HG02885 (cell line): ENCODE results near the gene MIEN1.
"Not testable (repeated sequence)": the region's sequence is repeated elsewhere in the genome, so short reads cannot be mapped to it uniquely, and the experiment has no call there.

Source experiments
- ATAC-seq: cut with Tn5 transposase; IDR thresholded peaks from one replicate; pipeline ENCODE4 v1.9.1; 2021; ENCODE audit warnings: mild to moderate bottlenecking; ENCODE audit not compliant: unreplicated experiment, poor library complexity

The MIEN1 gene

GRCh38 chr17:39730095-39730921 is at the start of gene MIEN1:
Gene MIEN1, minus strand, starts transcription at chr17:39730532. Its CDS starts 37 bp downstream, at chr17:39730495.
- peak; percentile 94 for ATAC-seq

- peak; percentile 53 for ATAC-seq
Observed at GRCh38 chr17:39777534-39778365, 47.4 kb upstream of the MIEN1 start.

- ATAC-seq = no peak
Observed at GRCh38 chr17:39776252-39776651, 45.9 kb upstream of the MIEN1 start.

- ATAC-seq = no peak
Observed at GRCh38 chr17:39775031-39775430, 44.7 kb upstream of the MIEN1 start.

GRCh38 chr17:39774047-39774446 is 43.7 kb upstream of the MIEN1 start:
- ATAC-seq = no peak

GRCh38 chr17:39772987-39773934 is 42.9 kb upstream of the MIEN1 start:
- no peak for ATAC-seq

- no peak for ATAC-seq
Observed at GRCh38 chr17:39772415-39772814, 42.1 kb upstream of the MIEN1 start.

GRCh38 chr17:39769974-39770587 is 39.7 kb upstream of the MIEN1 start:
- peak; percentile 56 for ATAC-seq

- ATAC-seq = peak; percentile 40
Observed at GRCh38 chr17:39767147-39767546, 36.8 kb upstream of the MIEN1 start.

GRCh38 chr17:39765766-39766165 is 35.4 kb upstream of the MIEN1 start:
- ATAC-seq = no peak

- ATAC-seq = no peak
Observed at GRCh38 chr17:39765175-39765574, 34.8 kb upstream of the MIEN1 start.

- not testable (repeated sequence) for ATAC-seq
Observed at GRCh38 chr17:39764171-39764570, 33.8 kb upstream of the MIEN1 start.

- ATAC-seq = no peak
Observed at GRCh38 chr17:39763051-39763820, 32.9 kb upstream of the MIEN1 start.

GRCh38 chr17:39761861-39762496 is 31.6 kb upstream of the MIEN1 start:
- no peak for ATAC-seq

GRCh38 chr17:39759204-39759603 is 28.9 kb upstream of the MIEN1 start:
- no peak for ATAC-seq

GRCh38 chr17:39757931-39758873 is 27.9 kb upstream of the MIEN1 start:
- no peak for ATAC-seq

GRCh38 chr17:39757176-39757662 is 26.9 kb upstream of the MIEN1 start:
- no peak for ATAC-seq
